H1 (cell line): ENCODE results near the gene RFC1. TPM values are rescaled to one million over a fixed set of nuclear protein-coding genes. Genes with fewer than 3 reads are reported as not detected.

Experiments
- CTBP2 ChIP-seq: IDR thresholded peaks from 2 replicates; pipeline ENCODE4 v1.7.0; 2011; ENCODE audit warnings: borderline replicate concordance, mild to moderate bottlenecking, moderate library complexity, mixed read lengths, low read length; ENCODE audit not compliant: insufficient read depth, insufficient read length
- CTCF ChIP-seq, 3 experiments: IDR thresholded peaks; 1 replicate in 2 of 3; 2 replicates in 1 of 3; pipeline versions ENCODE4 v1.5.1 to v1.6.1; 2011; ENCODE audit warnings: low read length in 3 of 3, mild to moderate bottlenecking in 3 of 3, inconsistent platforms in 2 of 3, low read depth in 1 of 3, moderate library complexity in 1 of 3; ENCODE audit not compliant: insufficient read depth in 1 of 3; ENCODE audit errors: control extremely low read depth in 1 of 3
- POLR2A ChIP-seq, 2 experiments: IDR thresholded peaks; 1 replicate in 1 of 2; 2 replicates in 1 of 2; pipeline ENCODE4 v1.6.1; 2011; ENCODE audit warnings: low read depth in 2 of 2, low read length in 2 of 2, mild to moderate bottlenecking in 2 of 2; ENCODE audit errors: control extremely low read depth in 1 of 2
- POLR2AphosphoS5 ChIP-seq: IDR thresholded peaks from 2 replicates; pipeline ENCODE4 v1.6.1; 2011; ENCODE audit warnings: low read depth, low read length
- SUZ12 ChIP-seq: fragments of 200-600 bp; sonication (generic); IDR thresholded peaks from 2 replicates; pipeline ENCODE4 v1.6.1; 2012; ENCODE audit warnings: mild to moderate bottlenecking, inconsistent platforms, low read length, moderate library complexity, mixed read lengths
- TEAD4 ChIP-seq: IDR thresholded peaks from 2 replicates; pipeline ENCODE4 v1.6.1; 2012; ENCODE audit warnings: low read depth, low read length, inconsistent platforms, mixed read lengths
- polyA plus RNA-seq, 7 experiments: library from polyadenylated mRNA; depleted of rRNA in 3 of 7; stranded (reverse) in 5 of 7; unstranded in 2 of 7; fragments of >200 nt in 5 of 7; fragments of 200-250 nt in 2 of 7; gene quantifications; 1 replicate in 5 of 7; 2 replicates in 1 of 7; 4 replicates in 1 of 7; pipeline versions ENCODE4 v1.2.1 to v1.2.3, GENCODE V29; 2011 to 2013; ENCODE audit warnings: missing spikeins in 2 of 7, mixed read lengths in 2 of 7
- total RNA-seq: library from RNA; stranded (reverse); fragmentation: NEBNext Ultra II Directional; extraction: Animal tissue kit (Norgen Biotek cat#: 25700); gene quantifications from 2 replicates; pipeline ENCODE4 v1.2.1, GENCODE V29; 2021
- TF ChIP-seq, protein P1 (sequence below): fragments of 300-600 bp; sonication (generic); IDR thresholded peaks from 2 replicates; pipeline ENCODE4 v1.7.1; 2012; ENCODE audit warnings: low read length, moderate library complexity, mild to moderate bottlenecking, inconsistent platforms; ENCODE audit not compliant: insufficient replicate concordance

The RFC1 gene
- total and polyA plus RNA-seq, 2 of the 8 experiments (the other 6 are each of a cell fraction or from before 2014, with no cell fraction given): 16.0 to 83.8 TPM

DNA sequence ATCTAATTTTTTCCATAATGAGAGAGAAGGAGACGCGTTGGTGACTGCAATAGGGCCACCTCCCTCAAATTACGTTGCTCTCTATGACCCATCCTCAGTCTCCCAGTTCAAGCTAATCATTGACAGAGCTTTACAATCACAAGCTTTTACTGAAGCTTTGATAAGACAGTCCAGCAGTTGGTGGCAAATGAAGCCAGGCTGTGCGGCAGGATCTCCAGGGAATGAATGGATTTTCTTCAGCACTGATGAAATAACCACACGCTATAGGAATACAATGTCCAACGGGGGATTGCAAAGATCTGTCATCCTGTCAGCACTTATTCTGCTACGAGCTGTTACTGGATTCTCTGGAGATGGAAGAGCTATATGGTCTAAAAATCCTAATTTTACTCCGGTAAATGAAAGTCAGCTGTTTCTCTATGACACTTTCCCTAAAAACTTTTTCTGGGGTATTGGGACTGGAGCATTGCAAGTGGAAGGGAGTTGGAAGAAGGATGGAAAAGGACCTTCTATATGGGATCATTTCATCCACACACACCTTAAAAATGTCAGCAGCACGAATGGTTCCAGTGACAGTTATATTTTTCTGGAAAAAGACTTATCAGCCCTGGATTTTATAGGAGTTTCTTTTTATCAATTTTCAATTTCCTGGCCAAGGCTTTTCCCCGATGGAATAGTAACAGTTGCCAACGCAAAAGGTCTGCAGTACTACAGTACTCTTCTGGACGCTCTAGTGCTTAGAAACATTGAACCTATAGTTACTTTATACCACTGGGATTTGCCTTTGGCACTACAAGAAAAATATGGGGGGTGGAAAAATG lies 40.8 kb upstream of the RFC1 start, which contains the start of gene KLB (continued):
- TF ChIP-seq, protein P1, sequence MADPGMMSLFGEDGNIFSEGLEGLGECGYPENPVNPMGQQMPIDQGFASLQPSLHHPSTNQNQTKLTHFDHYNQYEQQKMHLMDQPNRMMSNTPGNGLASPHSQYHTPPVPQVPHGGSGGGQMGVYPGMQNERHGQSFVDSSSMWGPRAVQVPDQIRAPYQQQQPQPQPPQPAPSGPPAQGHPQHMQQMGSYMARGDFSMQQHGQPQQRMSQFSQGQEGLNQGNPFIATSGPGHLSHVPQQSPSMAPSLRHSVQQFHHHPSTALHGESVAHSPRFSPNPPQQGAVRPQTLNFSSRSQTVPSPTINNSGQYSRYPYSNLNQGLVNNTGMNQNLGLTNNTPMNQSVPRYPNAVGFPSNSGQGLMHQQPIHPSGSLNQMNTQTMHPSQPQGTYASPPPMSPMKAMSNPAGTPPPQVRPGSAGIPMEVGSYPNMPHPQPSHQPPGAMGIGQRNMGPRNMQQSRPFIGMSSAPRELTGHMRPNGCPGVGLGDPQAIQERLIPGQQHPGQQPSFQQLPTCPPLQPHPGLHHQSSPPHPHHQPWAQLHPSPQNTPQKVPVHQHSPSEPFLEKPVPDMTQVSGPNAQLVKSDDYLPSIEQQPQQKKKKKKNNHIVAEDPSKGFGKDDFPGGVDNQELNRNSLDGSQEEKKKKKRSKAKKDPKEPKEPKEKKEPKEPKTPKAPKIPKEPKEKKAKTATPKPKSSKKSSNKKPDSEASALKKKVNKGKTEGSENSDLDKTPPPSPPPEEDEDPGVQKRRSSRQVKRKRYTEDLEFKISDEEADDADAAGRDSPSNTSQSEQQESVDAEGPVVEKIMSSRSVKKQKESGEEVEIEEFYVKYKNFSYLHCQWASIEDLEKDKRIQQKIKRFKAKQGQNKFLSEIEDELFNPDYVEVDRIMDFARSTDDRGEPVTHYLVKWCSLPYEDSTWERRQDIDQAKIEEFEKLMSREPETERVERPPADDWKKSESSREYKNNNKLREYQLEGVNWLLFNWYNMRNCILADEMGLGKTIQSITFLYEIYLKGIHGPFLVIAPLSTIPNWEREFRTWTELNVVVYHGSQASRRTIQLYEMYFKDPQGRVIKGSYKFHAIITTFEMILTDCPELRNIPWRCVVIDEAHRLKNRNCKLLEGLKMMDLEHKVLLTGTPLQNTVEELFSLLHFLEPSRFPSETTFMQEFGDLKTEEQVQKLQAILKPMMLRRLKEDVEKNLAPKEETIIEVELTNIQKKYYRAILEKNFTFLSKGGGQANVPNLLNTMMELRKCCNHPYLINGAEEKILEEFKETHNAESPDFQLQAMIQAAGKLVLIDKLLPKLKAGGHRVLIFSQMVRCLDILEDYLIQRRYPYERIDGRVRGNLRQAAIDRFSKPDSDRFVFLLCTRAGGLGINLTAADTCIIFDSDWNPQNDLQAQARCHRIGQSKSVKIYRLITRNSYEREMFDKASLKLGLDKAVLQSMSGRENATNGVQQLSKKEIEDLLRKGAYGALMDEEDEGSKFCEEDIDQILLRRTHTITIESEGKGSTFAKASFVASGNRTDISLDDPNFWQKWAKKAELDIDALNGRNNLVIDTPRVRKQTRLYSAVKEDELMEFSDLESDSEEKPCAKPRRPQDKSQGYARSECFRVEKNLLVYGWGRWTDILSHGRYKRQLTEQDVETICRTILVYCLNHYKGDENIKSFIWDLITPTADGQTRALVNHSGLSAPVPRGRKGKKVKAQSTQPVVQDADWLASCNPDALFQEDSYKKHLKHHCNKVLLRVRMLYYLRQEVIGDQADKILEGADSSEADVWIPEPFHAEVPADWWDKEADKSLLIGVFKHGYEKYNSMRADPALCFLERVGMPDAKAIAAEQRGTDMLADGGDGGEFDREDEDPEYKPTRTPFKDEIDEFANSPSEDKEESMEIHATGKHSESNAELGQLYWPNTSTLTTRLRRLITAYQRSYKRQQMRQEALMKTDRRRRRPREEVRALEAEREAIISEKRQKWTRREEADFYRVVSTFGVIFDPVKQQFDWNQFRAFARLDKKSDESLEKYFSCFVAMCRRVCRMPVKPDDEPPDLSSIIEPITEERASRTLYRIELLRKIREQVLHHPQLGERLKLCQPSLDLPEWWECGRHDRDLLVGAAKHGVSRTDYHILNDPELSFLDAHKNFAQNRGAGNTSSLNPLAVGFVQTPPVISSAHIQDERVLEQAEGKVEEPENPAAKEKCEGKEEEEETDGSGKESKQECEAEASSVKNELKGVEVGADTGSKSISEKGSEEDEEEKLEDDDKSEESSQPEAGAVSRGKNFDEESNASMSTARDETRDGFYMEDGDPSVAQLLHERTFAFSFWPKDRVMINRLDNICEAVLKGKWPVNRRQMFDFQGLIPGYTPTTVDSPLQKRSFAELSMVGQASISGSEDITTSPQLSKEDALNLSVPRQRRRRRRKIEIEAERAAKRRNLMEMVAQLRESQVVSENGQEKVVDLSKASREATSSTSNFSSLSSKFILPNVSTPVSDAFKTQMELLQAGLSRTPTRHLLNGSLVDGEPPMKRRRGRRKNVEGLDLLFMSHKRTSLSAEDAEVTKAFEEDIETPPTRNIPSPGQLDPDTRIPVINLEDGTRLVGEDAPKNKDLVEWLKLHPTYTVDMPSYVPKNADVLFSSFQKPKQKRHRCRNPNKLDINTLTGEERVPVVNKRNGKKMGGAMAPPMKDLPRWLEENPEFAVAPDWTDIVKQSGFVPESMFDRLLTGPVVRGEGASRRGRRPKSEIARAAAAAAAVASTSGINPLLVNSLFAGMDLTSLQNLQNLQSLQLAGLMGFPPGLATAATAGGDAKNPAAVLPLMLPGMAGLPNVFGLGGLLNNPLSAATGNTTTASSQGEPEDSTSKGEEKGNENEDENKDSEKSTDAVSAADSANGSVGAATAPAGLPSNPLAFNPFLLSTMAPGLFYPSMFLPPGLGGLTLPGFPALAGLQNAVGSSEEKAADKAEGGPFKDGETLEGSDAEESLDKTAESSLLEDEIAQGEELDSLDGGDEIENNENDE: no peak
- no peak for TF ChIP-seq TEAD4
- TF ChIP-seq POLR2AphosphoS5: no peak
- TF ChIP-seq CTCF (IDR thresholded peaks at IDR 0.05; ENCODE audit: control extremely low read depth in 1 of 3, insufficient read depth in 1 of 3, low read depth in 1 of 3, low read length in 3 of 3): no peak
- TF ChIP-seq CTBP2: no peak
- no peak for TF ChIP-seq POLR2A (IDR thresholded peaks at IDR 0.05; ENCODE audit: control extremely low read depth in 1 of 2, low read depth in 2 of 2, low read length in 2 of 2)
- no peak for TF ChIP-seq SUZ12
